Measurements from ENCODE around the gene CORO1A. TPM values are rescaled to one million over a fixed set of nuclear protein-coding genes. Genes with fewer than 3 reads are reported as not detected.
A peak's percentile ranks its signal among the peaks of the same experiment; 100 is the strongest.
"Not testable (repeated sequence)": the region's sequence is repeated elsewhere in the genome, so short reads cannot be mapped to it uniquely, and the experiment has no call there.

CORO1A gene
- total RNA-seq, 1 donor from 2014 or later = 24.9 TPM

DNA sequence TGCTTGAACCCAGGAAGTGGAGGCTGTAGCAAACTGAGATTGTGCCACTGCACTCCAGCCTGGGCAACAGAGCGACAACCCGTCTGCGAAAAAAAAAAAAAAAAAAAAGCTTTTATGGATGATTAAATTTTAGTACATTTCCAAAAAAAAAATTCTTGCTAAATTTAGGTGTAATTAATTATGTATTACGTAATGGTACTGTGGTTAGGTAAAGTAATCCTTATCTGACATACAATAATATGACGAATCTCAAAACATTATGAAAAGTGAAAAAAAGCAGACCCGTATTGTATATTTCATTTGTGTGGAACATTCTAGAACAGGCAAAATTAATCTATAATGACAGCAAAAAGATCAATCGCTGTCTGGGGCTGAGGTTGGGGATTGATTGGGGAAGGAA lies 10.3 kb upstream of the CORO1A start:
- Mint-ChIP-seq H3K4me3 (ENCODE audit: unreplicated experiment) (no peak overlapping the region), H3K27ac (ENCODE audit: unreplicated experiment) (no peak overlapping the region), H3K36me3 (ENCODE audit: low read depth, unreplicated experiment) (peaks cover 3% of the 10 kb centered on the region), H3K27me3 (ENCODE audit: unreplicated experiment) (no peaks in the 10 kb centered on the region), H3K4me1 (ENCODE audit: unreplicated experiment) (no peaks in the 10 kb centered on the region), H3K9me3 (ENCODE audit: unreplicated experiment) (peaks cover 3% of the 10 kb centered on the region)
- no peak for DNase-seq (ENCODE audit: low spot score)
- TF ChIP-seq, protein P1, sequence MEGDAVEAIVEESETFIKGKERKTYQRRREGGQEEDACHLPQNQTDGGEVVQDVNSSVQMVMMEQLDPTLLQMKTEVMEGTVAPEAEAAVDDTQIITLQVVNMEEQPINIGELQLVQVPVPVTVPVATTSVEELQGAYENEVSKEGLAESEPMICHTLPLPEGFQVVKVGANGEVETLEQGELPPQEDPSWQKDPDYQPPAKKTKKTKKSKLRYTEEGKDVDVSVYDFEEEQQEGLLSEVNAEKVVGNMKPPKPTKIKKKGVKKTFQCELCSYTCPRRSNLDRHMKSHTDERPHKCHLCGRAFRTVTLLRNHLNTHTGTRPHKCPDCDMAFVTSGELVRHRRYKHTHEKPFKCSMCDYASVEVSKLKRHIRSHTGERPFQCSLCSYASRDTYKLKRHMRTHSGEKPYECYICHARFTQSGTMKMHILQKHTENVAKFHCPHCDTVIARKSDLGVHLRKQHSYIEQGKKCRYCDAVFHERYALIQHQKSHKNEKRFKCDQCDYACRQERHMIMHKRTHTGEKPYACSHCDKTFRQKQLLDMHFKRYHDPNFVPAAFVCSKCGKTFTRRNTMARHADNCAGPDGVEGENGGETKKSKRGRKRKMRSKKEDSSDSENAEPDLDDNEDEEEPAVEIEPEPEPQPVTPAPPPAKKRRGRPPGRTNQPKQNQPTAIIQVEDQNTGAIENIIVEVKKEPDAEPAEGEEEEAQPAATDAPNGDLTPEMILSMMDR (IDR thresholded peaks at IDR 0.05; ENCODE audit: unreplicated experiment) = no peak

DNA sequence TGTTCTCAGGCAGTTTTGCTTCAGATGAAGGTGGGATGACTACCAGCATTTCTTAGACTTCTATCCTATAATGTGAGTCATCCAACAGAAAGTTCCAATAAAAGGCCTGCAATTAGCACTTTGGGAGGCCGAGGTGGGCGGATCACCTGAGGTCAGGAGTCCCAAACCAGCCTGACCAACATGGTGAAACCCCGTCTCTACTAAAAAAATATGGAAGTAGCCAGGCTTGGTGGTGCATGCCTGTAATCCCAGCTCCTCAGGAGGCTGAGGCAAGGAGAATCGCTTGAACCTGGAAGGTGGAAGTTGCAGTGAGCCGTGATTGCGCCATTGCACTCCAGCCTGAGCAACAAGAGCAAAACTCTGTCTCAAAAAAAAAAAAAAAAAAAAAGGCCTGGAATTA lies 6.5 kb upstream of the CORO1A start:
- not testable (repeated sequence) for H3K4me1 Mint-ChIP-seq (ENCODE audit: unreplicated experiment); H3K36me3 Mint-ChIP-seq (ENCODE audit: low read depth, unreplicated experiment); H3K9me3 Mint-ChIP-seq (ENCODE audit: unreplicated experiment); H3K27me3 Mint-ChIP-seq (ENCODE audit: unreplicated experiment); DNase-seq (ENCODE audit: low spot score); H3K4me3 Mint-ChIP-seq (ENCODE audit: unreplicated experiment); H3K27ac Mint-ChIP-seq (ENCODE audit: unreplicated experiment)

DNA sequence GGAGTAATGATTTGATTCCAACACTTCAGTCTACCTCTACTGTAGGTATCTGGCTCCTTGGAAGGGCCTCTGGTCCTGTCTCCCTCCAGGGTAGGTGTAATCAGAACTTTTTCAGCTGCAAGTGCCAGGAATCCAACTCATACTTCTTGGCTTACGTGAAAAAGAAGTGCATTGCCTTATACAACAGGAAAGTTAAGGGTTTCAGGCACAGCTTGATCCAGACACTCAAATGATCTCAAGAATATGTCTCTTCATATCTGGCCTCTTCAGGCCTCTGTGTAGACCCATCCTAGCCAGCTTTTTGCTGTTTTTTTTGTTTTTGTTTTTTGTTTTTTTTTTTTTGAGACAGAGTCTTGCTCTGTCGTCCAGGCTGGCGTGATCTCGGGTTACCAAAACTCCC lies 4.2 kb upstream of the CORO1A start:
- Mint-ChIP-seq H3K27ac (ENCODE audit: unreplicated experiment) (no peak overlapping the region), H3K4me1 (ENCODE audit: unreplicated experiment) (no peaks in the 10 kb centered on the region), H3K4me3 (ENCODE audit: unreplicated experiment) (no peak overlapping the region), H3K36me3 (ENCODE audit: low read depth, unreplicated experiment) (no peaks in the 10 kb centered on the region), H3K9me3 (ENCODE audit: unreplicated experiment) (no peaks in the 10 kb centered on the region), H3K27me3 (ENCODE audit: unreplicated experiment) (peaks cover 4% of the 10 kb centered on the region)
- TF ChIP-seq, protein P1 (IDR thresholded peaks at IDR 0.05; ENCODE audit: unreplicated experiment) = no peak
- DNase-seq (ENCODE audit: low spot score) = no peak

DNA sequence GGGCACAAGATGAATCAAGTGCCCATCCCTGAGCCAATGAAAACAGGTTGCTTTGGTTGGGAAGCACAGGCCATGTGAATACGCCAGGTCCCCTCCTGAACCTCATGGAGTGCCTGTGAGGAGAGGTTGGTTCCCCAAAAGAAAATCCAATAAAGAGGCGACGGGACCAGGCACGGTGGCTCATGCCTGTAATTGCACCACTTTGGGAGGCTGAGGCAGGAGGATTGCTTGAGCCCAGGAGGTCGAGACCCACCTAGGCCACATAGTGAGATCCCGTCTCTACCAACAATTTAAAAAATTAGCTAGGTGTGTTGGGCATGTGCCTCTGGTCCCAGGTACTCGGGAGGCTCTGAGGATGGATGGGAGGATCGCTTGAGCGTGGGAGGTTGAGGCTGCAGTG lies 3.5 kb upstream of the CORO1A start:
- TF ChIP-seq, protein P1 (IDR thresholded peaks at IDR 0.05; ENCODE audit: unreplicated experiment) = no peak
- Mint-ChIP-seq H3K36me3 (ENCODE audit: low read depth, unreplicated experiment) (no peaks in the 10 kb centered on the region), H3K4me1 (ENCODE audit: unreplicated experiment) (no peaks in the 10 kb centered on the region), H3K27me3 (ENCODE audit: unreplicated experiment) (peaks cover 6% of the 10 kb centered on the region), H3K4me3 (ENCODE audit: unreplicated experiment) (no peak overlapping the region), H3K9me3 (ENCODE audit: unreplicated experiment) (no peaks in the 10 kb centered on the region), H3K27ac (ENCODE audit: unreplicated experiment) (no peak overlapping the region)
- DNase-seq (ENCODE audit: low spot score) = no peak

DNA sequence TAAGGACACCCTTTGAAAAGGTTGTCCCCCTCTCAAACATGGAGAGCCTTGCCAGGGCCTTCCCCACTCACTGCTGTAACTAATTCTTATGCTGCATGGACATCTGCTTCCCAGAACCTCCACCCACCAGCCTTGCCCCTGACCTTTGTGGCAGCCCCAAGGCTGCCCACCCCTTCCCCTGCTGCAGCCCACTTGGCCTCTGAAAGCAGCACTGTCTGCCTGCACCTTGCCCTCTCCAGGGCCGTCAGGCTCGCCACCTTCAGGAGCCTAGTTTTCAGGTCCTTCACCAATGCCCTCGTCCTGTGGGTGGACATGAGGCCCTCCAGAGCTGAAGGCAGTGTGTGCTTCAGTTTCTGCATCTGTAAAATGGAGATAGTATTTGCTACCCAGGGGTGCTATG lies 2.7 kb upstream of the CORO1A start:
- Mint-ChIP-seq H3K27ac (ENCODE audit: unreplicated experiment) (no peak overlapping the region), H3K4me1 (ENCODE audit: unreplicated experiment) (no peaks in the 10 kb centered on the region), H3K36me3 (ENCODE audit: low read depth, unreplicated experiment) (no peaks in the 10 kb centered on the region), H3K4me3 (ENCODE audit: unreplicated experiment) (peak overlapping the region; percentile 15), H3K9me3 (ENCODE audit: unreplicated experiment) (no peaks in the 10 kb centered on the region), H3K27me3 (ENCODE audit: unreplicated experiment) (peaks cover 9% of the 10 kb centered on the region)
- TF ChIP-seq, protein P1 (IDR thresholded peaks at IDR 0.05; ENCODE audit: unreplicated experiment) = no peak
- DNase-seq (ENCODE audit: low spot score) = no peak
